Tibial artery (tissue), 4 donors: Measurements from ENCODE around the gene KRT16.
A peak's percentile ranks its signal among the peaks of the same experiment; 100 is the strongest.
"Not testable (repeated sequence)": the region's sequence is repeated elsewhere in the genome, so short reads cannot be mapped to it uniquely, and the experiment has no call there.

ENCODE experiments used
- DNase-seq, 2 donors: peaks; one replicate each; pipeline ENCODE4 v3.0.0-alpha.2; 2019
- H3K27ac ChIP-seq, 2 donors: fragments of 200-600 bp; sonication (generic) in 1 of 2; 1 replicate in 1 of 2; 2 replicates in 1 of 2; pipeline ENCODE4 v1.5.1; 2018 to 2019; ENCODE audit warnings: mild to moderate bottlenecking in 1 of 2
- H3K27me3 ChIP-seq, 2 donors: fragments of 200-600 bp; sonication (generic) in 1 of 2; one replicate each; pipeline versions ENCODE4 v1.5.1 to v1.6.0; 2016 to 2019
- H3K36me3 ChIP-seq, 3 donors: fragments of 200-600 bp; sonication (generic) in 2 of 3; one replicate each; pipeline ENCODE4 v1.5.1; 2016 to 2019; ENCODE audit warnings: mild to moderate bottlenecking in 2 of 3
- H3K4me1 ChIP-seq, 4 donors: fragments of 200-600 bp; sonication (generic) in 2 of 4; 1 replicate in 3 of 4; 2 replicates in 1 of 4; pipeline ENCODE4 v1.5.1; 2016 to 2019
- H3K4me3 ChIP-seq, 2 donors: fragments of 200-600 bp; sonication (generic) in 1 of 2; 1 replicate in 1 of 2; 2 replicates in 1 of 2; pipeline ENCODE4 v1.5.1; 2018 to 2019; ENCODE audit warnings: mild to moderate bottlenecking in 2 of 2
- H3K9me3 ChIP-seq, 3 donors: fragments of 200-600 bp; sonication (generic) in 1 of 3; one replicate each; pipeline ENCODE4 v1.5.1; 2016 to 2019
- intact Hi-C: fragments of 100-400 bp; cut with DNase I; formaldehyde crosslinking; loops from one replicate; pipeline ENCODE4 v1.15.0; 2023; ENCODE audit warnings: low total_unique reads
- TF ChIP-seq, protein P1 (sequence below), 2 experiments: fragments of 200-600 bp in 1 of 2; fragments of 450-650 bp in 1 of 2; IDR thresholded peaks; one replicate each; pipeline ENCODE4 v1.5.1; 2017 to 2019; ENCODE audit warnings: antibody characterized with exemption in 2 of 2, mild to moderate bottlenecking in 1 of 2, moderate library complexity in 1 of 2

KRT16 gene

GRCh38 chr17:41620583-41621434, 8.2 kb upstream of the KRT16 start:
- intact Hi-C loops, result no loop called here
- no peak overlapping the region for H3K4me3 ChIP-seq
- peaks cover 0 to 9% of the 10 kb centered on the region in 2 donors for H3K27me3 ChIP-seq
- TF ChIP-seq, protein P1, sequence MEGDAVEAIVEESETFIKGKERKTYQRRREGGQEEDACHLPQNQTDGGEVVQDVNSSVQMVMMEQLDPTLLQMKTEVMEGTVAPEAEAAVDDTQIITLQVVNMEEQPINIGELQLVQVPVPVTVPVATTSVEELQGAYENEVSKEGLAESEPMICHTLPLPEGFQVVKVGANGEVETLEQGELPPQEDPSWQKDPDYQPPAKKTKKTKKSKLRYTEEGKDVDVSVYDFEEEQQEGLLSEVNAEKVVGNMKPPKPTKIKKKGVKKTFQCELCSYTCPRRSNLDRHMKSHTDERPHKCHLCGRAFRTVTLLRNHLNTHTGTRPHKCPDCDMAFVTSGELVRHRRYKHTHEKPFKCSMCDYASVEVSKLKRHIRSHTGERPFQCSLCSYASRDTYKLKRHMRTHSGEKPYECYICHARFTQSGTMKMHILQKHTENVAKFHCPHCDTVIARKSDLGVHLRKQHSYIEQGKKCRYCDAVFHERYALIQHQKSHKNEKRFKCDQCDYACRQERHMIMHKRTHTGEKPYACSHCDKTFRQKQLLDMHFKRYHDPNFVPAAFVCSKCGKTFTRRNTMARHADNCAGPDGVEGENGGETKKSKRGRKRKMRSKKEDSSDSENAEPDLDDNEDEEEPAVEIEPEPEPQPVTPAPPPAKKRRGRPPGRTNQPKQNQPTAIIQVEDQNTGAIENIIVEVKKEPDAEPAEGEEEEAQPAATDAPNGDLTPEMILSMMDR (IDR thresholded peaks at IDR 0.05), result no peak
- H3K4me1 ChIP-seq, result peaks cover 0 to 28% (median 10%) of the 10 kb centered on the region in 4 donors
- H3K27ac ChIP-seq, result peak overlapping the region in 1 of 2 donors; percentile 25
- no peaks in the 10 kb centered on the region for H3K9me3 ChIP-seq
- no peaks in the 10 kb centered on the region for H3K36me3 ChIP-seq
- no peak for DNase-seq

DNA sequence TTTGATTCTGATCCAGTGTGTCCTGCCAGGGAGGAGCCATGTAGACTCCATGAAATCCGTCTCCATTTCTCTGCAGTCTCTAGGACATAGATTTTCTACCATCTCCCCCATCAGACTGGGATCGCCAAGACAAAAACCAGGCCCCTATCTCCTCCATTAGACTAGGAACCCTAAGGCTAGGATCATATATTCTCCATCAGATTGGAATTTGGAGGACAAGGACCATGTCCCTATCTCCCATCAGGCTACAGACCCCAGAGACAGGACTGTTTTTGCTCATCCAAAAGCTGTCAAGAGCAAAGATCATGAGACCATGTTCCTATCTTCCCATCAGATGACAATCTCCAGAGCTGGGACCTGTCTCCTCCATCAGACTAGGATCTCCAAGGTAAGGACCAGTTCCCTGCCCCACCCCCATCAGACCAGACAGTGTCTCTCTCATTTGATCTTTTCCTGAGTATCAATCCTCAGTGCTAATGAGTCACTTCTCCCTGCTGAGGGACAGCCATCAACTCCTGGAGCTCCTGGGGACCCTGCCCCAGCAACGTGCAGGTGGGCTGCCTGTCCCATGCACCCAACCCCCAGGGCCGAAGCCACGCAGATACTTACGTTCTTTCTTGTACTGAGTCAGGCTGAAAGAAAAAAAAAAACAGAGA, 7.5 kb upstream of the KRT16 start:
- intact Hi-C loops, H3K36me3 ChIP-seq, H3K9me3 ChIP-seq, H3K4me3 ChIP-seq, H3K27ac ChIP-seq, DNase-seq: not testable (repeated sequence)
- Histone ChIP-seq H3K4me1 (peaks cover 0 to 21% (median 7%) of the 10 kb centered on the region in 4 donors), H3K27me3 (peaks cover 0 to 15% of the 10 kb centered on the region in 2 donors)

DNA sequence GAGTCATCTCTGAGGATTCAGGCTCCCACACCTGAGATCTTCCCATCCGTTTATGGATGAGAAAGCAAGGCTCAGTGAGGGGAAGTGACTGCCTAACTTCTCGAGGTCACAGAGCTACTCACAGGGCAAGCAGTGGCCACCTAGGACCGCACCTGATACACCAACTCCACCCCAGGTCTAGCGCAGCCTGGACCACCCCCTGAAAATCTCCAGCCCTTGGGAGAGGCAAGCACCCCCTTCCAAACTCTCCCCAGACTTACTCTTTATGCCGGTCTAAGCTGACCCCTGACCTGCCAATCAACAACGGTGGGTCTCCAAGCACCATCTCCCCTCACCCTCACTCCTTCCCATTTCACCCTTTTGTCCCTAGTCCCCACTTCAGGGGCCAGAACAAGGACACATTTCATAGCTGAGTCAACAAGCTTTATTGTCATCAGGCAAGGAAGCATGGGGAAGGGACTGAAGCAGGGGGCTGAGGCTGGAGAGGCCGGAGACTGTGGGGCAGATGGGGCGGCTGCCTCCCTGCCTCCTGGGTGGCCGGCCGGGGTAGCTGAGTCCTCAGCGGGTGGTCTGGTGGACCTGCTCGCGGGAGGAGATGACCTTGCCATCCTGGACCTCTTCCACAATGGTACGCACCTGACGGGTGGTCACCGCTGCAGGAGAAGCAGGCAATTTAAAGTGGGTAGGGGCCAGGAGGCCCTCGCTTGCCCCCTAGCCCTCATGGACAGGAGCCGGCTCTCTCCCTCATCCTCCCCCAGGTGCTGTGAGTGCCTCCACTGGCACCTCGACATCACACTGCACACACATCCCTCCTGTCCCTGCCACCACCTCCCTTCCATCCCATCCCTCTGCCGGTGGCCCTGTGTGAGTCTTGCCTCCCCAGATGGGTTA, 6.7 kb upstream of the KRT16 start:
- no peaks in the 10 kb centered on the region for H3K9me3 ChIP-seq
- no peak overlapping the region for H3K27ac ChIP-seq
- peaks cover 0 to 17% of the 10 kb centered on the region in 2 donors for H3K27me3 ChIP-seq
- intact Hi-C loops, result no loop called here
- H3K36me3 ChIP-seq, result no peaks in the 10 kb centered on the region
- TF ChIP-seq, protein P1 (IDR thresholded peaks at IDR 0.05), result no peak
- DNase-seq, result no peak
- peaks cover 0 to 13% (median 6%) of the 10 kb centered on the region in 4 donors for H3K4me1 ChIP-seq
- no peak overlapping the region for H3K4me3 ChIP-seq

DNA sequence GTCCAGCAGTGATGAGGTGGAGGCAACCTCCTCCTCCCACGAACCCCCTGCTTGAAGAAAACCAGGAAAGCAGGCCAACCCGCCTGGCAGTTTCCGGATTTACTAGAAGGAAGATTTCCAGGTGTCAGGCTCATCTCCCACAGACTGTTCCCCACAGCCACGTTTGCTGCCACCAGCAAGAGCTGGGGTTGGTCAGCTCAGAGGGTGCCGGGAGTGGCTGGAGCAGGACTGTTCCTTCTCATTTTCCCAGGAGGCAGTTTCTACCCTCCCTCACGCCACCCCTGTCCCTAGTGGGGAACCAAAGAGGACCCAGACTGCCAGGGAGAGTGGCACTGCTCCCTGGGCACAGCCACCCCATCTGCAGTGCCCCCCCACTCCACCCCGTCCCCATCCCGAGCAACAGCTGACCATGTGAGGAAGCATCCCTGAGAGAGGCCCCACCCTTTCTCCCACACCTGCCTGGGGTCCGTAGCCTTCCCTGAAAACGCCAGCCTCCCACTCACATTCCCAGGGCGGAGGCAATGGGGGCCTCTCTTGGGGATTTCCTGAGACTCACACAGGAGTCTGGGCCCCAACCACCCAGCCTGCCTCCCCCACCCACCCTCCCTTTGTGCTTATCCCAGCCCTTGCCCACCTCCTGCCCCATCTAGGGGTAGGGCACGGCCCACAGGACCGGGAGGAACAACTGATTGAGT, 5.9 kb upstream of the KRT16 start:
- Histone ChIP-seq H3K27me3 (peaks cover 0 to 25% of the 10 kb centered on the region in 2 donors), H3K4me3 (no peak overlapping the region), H3K9me3 (no peaks in the 10 kb centered on the region), H3K27ac (no peak overlapping the region), H3K36me3 (no peaks in the 10 kb centered on the region), H3K4me1 (peaks cover 0 to 11% (median 6%) of the 10 kb centered on the region in 4 donors)
- intact Hi-C loops, result no loop called here
- TF ChIP-seq, protein P1 (IDR thresholded peaks at IDR 0.05), result no peak
- DNase-seq, result no peak

DNA sequence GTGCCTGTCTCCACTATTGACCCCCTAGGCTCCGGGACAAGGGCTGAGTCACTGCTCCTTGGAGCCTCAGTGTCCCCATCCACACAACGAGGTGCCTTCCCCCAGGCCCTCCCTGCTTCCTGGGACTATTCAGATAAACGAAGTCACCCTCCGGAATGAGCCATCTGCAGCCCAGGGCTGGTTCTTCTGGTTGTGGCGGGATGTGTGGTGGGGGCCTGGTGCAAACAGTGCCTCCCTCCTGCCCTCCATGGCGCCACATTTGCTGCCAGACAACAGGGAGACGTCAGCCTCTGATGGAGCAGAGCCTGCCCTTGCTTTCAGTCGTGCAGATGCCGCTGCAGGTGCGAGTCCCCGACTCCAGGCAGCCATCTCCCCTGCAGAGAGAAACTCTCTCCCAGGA, 5.1 kb upstream of the KRT16 start:
- no peaks in the 10 kb centered on the region for H3K9me3 ChIP-seq
- intact Hi-C loops, result no loop called here
- TF ChIP-seq, protein P1 (IDR thresholded peaks at IDR 0.05), result no peak

More for the DNA sequence above, 5.1 kb upstream of the KRT16 start:
- no peak for DNase-seq
- Histone ChIP-seq H3K4me1 (peaks cover 0 to 11% (median 3%) of the 10 kb centered on the region in 4 donors), H3K36me3 (no peaks in the 10 kb centered on the region), H3K4me3 (no peak overlapping the region), H3K27me3 (peaks cover 0 to 25% of the 10 kb centered on the region in 2 donors), H3K27ac (no peak overlapping the region)
